HG02763 (cell line): Measurements from ENCODE around the gene SLC6A13.

Source experiments
- ATAC-seq: cut with Tn5 transposase; IDR thresholded peaks from one replicate; pipeline ENCODE4 v1.9.1; 2021; ENCODE audit warnings: mild to moderate bottlenecking, moderate library complexity; ENCODE audit not compliant: unreplicated experiment

SLC6A13 gene

GRCh38 chr12:180445-180844 lies 82.2 kb downstream of the SLC6A13 start:
- no peak for ATAC-seq

- no peak for ATAC-seq
These were observed 82.8 kb downstream of the SLC6A13 start for GRCh38 chr12:179885-180284.

GRCh38 chr12:179131-179884 lies 83.3 kb downstream of the SLC6A13 start:
- ATAC-seq: no peak

- ATAC-seq: no peak
These were observed 83.9 kb downstream of the SLC6A13 start for GRCh38 chr12:178829-179109.

GRCh38 chr12:177980-178828 lies 84.4 kb downstream of the SLC6A13 start:
- no peak for ATAC-seq

GRCh38 chr12:177336-177979 lies 85.2 kb downstream of the SLC6A13 start:
- ATAC-seq: no peak

- no peak for ATAC-seq
These were observed 86.1 kb downstream of the SLC6A13 start for GRCh38 chr12:176321-177181.

- no peak for ATAC-seq
These were observed 86.9 kb downstream of the SLC6A13 start for GRCh38 chr12:175759-176158.

- no peak for ATAC-seq
These were observed 87.4 kb downstream of the SLC6A13 start for GRCh38 chr12:175250-175649.

GRCh38 chr12:174596-174995 lies 88.0 kb downstream of the SLC6A13 start:
- no peak for ATAC-seq

GRCh38 chr12:174124-174523 lies 88.5 kb downstream of the SLC6A13 start:
- no peak for ATAC-seq

GRCh38 chr12:172732-173161 lies 89.9 kb downstream of the SLC6A13 start:
- no peak for ATAC-seq

GRCh38 chr12:171743-172676 lies 90.6 kb downstream of the SLC6A13 start:
- no peak for ATAC-seq

GRCh38 chr12:171276-171675 lies 91.4 kb downstream of the SLC6A13 start:
- no peak for ATAC-seq
